Body of pancreas (tissue), 4 donors: ENCODE results near the gene WNT5B. TPM values are rescaled to one million over a fixed set of nuclear protein-coding genes. Genes with fewer than 3 reads are reported as not detected.

ENCODE experiments used
- ATAC-seq: fragments of 150-250 bp; one replicate; pipeline ENCODE4 v1.9.1; 2016
- DNase-seq, 4 donors: peaks; one replicate each; pipeline ENCODE4 v3.0.0-alpha.2; 2019
- H3K27ac ChIP-seq, 4 donors: fragments of 200-600 bp; sonication (generic); 1 replicate in 3 of 4; 2 replicates in 1 of 4; pipeline versions ENCODE4 v1.5.1 to v1.6.1; 2016 to 2019; ENCODE audit warnings: mild to moderate bottlenecking in 1 of 4, mixed read lengths in 1 of 4, moderate library complexity in 1 of 4
- H3K27me3 ChIP-seq, 2 donors: fragments of 200-600 bp; sonication (generic); one replicate each; pipeline ENCODE4 v1.6.0; 2016; ENCODE audit warnings: mild to moderate bottlenecking in 1 of 2
- H3K36me3 ChIP-seq, 2 donors: fragments of 200-600 bp; sonication (generic); replicated peaks in 1 of 2; 2 replicates each; pipeline ENCODE4 v1.5.1; 2016; ENCODE audit warnings: low read depth in 2 of 2; ENCODE audit not compliant: insufficient read depth in 1 of 2
- H3K4me1 ChIP-seq: fragments of 200-600 bp; sonication (generic); one replicate; pipeline ENCODE4 v1.6.0; 2016
- H3K4me3 ChIP-seq, 2 donors: fragments of 200-600 bp; sonication (generic); 1 replicate in 1 of 2; 2 replicates in 1 of 2; pipeline ENCODE4 v1.5.1; 2016 to 2019
- H3K9me3 ChIP-seq, 3 donors: fragments of 200-600 bp; sonication (generic); 1 replicate in 2 of 3; 2 replicates in 1 of 3; pipeline ENCODE4 v1.5.1; 2016
- CTCF ChIP-seq, 7 experiments: fragments of 450-650 bp in 4 of 7; fragments of 200-600 bp in 3 of 7; sonication (generic) in 3 of 7; IDR thresholded peaks; one replicate each; pipeline ENCODE4 v1.5.1; 2016 to 2019; ENCODE audit warnings: antibody characterized with exemption in 7 of 7
- POLR2A ChIP-seq, 3 donors: fragments of 450-650 bp; IDR thresholded peaks; one replicate each; pipeline ENCODE4 v1.6.1; 2016; ENCODE audit warnings: antibody characterized with exemption in 3 of 3, mild to moderate bottlenecking in 2 of 3
- WGBS, 2 donors: methylation state at CpG; one replicate each; pipeline ENCODE4 v1.1.5; 2017; 5-methylcytosine and 5-hydroxymethylcytosine counted together
- intact Hi-C: fragments of 100-400 bp; cut with DNase I; formaldehyde crosslinking; loops from one replicate; pipeline ENCODE4 v1.15.1; 2023
- total RNA-seq, 2 donors: library from RNA; depleted of rRNA; stranded (reverse); fragments of >200 nt; gene quantifications; one replicate each; pipeline ENCODE4 v1.1.0, GENCODE V29; 2016

The WNT5B gene
- total RNA-seq, 2 donors from 2014 or later, result not detected

GRCh38 chr12:1662761-1663439 is 33.9 kb downstream of the WNT5B start:
- no peaks in the 10 kb centered on the region for H3K9me3 ChIP-seq
- no peak overlapping the region for H3K4me3 ChIP-seq
- no peaks in the 10 kb centered on the region for H3K27me3 ChIP-seq
- peak in 2 of 3 donors; percentile 47 to 53 for TF ChIP-seq POLR2A (IDR thresholded peaks at IDR 0.05)
- TF ChIP-seq CTCF (IDR thresholded peaks at IDR 0.05), result peak; percentile 25 to 77 (median 52)
- H3K36me3 ChIP-seq, result no peaks in the 10 kb centered on the region
- peaks cover 51% of the 10 kb centered on the region for H3K4me1 ChIP-seq
- peak; percentile 16 for ATAC-seq
- WGBS, 2 donors, result 19 to 37% methylated on average over 16 to 41 of the region's 46 CpGs
- intact Hi-C loops, result no loop called here
- DNase-seq, result peak; percentile 76 to 87 (median 78)
- H3K27ac ChIP-seq, result peak overlapping the region; percentile 65 to 90 (median 82)

DNA sequence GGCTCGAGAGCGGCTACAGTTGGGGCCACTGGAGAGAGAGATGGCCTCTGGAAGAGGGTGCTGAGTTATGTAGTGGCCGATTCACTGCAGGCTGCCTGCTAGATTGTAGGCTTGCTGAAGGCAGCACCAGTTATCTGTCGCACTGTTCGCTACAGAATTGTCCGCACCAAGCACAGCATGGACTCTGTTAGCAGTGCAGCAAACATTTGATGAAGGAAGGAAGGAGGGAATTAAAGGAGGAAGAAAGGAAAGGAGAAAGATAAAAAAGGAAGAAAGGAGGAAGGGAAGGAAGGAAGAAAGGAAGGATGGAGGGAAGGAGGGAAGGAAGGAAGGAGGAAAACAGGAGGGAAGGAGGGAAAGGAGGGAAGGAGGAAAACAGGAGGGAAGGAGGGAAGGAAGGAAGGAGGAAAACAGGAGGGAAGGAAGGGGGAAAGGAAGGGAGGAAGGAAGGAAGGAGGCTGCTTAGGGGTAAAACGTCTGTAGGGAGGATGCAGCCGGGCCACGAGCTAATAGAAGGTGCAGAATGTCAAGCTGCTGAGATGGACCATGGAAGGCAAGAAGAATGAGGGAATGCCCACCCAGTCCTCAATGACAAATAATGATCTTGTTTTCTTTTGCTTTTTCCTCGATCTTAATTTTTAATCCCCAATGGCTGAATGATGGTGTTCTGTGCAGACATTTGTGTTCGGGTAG is 34.6 kb downstream of the WNT5B start:
- 91 to 92% methylated on average over 11 of the region's 11 CpGs for WGBS, 2 donors
- DNase-seq, result no peak
- Histone ChIP-seq H3K36me3 (no peaks in the 10 kb centered on the region), H3K9me3 (no peaks in the 10 kb centered on the region), H3K27ac (peak overlapping the region in 3 of 4 donors; percentile 81 to 90 (median 84)), H3K27me3 (no peaks in the 10 kb centered on the region), H3K4me1 (peaks cover 44% of the 10 kb centered on the region), H3K4me3 (no peak overlapping the region)
- intact Hi-C loops, result no loop called here
- TF ChIP-seq POLR2A (IDR thresholded peaks at IDR 0.05) (no peak), CTCF (IDR thresholded peaks at IDR 0.05) (no peak)
- ATAC-seq, result no peak

DNA sequence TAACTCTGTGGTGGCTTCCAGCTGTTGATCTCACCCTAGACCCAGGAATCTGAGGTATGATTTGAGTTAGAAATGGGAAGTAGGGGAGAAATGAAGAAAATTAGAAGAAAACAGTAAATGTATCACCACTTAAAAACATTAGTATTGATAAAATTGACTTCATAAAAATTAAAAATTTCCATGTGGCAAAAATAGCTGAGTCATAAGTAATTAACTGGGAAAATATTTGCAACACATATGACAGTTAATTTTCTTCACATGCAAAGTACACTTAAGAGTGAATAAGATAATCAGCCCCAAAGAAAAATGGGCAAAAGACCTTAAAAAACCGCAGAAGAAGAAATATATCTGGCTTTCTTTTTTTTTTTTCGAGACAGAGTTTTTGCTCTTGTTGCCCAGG is 36.3 kb downstream of the WNT5B start:
- intact Hi-C loops, result no loop called here
- no peak overlapping the region for H3K27ac ChIP-seq

DNA sequence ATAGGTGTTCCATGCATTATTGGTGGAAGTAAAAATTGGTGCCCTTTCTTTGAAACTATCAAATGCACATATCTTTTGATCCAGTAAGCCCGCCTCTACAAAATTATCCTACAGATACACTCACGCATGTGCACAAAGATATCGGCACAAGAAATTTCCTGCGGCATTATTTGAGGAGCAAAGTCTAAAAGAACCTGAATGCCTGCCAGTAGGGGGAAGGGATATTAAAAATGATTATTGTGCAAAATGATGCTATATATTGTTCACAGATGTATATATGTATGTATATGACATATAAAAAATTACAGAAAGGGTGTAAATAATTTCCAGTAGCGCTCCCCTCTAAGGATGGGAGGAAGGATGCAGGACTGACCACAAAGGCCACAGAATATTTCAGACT is 37.2 kb downstream of the WNT5B start:
- peak overlapping the region in 3 of 4 donors; percentile 58 to 67 (median 61) for H3K27ac ChIP-seq

More for the DNA sequence above, 36.3 kb downstream of the WNT5B start:
- Histone ChIP-seq H3K4me1 (peaks cover 26% of the 10 kb centered on the region), H3K9me3 (no peaks in the 10 kb centered on the region), H3K27me3 (no peaks in the 10 kb centered on the region), H3K36me3 (no peaks in the 10 kb centered on the region), H3K4me3 (no peak overlapping the region)
- TF ChIP-seq POLR2A (IDR thresholded peaks at IDR 0.05) (no peak), CTCF (IDR thresholded peaks at IDR 0.05) (no peak)
- WGBS, 2 donors, result 77 to 83% methylated on average over 2 of the region's 2 CpGs
- DNase-seq, result no peak
- no peak for ATAC-seq

More for the DNA sequence above, 37.2 kb downstream of the WNT5B start:
- no peaks in the 10 kb centered on the region for H3K9me3 ChIP-seq
- intact Hi-C loops, result no loop called here
- H3K4me3 ChIP-seq, result no peak overlapping the region
- WGBS, 2 donors, result 23 to 27% methylated on average over 5 of the region's 5 CpGs
- no peak for DNase-seq
- no peaks in the 10 kb centered on the region for H3K36me3 ChIP-seq
- H3K4me1 ChIP-seq, result peaks cover 20% of the 10 kb centered on the region
- TF ChIP-seq CTCF (IDR thresholded peaks at IDR 0.05), result no peak
- TF ChIP-seq POLR2A (IDR thresholded peaks at IDR 0.05), result no peak
- no peak for ATAC-seq
- no peaks in the 10 kb centered on the region for H3K27me3 ChIP-seq
